ENCODE results near the gene PRAF2.

DNA sequence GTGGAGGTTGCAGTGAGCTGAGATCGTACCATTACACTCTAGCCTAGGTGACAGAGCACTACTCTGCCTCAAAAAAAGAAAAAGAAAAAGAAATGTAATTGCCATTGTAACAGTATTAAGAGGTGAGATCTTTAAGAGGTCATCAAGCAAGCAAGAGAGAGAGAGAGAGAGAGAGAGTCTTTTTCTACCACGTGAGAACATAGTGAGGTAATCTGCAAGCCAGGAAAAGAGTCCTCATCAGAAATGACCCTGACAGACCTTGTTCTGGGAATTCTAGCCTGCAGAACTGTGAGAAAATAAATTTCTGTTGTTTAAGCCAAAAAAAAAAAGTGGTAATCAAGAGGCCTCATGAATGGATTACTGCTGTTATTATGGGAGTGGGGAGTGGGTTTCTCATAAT lies 34.8 kb upstream of the PRAF2 start:
- no peak for TF ChIP-seq POLR2A (IDR thresholded peaks at IDR 0.05)
- TF ChIP-seq, protein P1, sequence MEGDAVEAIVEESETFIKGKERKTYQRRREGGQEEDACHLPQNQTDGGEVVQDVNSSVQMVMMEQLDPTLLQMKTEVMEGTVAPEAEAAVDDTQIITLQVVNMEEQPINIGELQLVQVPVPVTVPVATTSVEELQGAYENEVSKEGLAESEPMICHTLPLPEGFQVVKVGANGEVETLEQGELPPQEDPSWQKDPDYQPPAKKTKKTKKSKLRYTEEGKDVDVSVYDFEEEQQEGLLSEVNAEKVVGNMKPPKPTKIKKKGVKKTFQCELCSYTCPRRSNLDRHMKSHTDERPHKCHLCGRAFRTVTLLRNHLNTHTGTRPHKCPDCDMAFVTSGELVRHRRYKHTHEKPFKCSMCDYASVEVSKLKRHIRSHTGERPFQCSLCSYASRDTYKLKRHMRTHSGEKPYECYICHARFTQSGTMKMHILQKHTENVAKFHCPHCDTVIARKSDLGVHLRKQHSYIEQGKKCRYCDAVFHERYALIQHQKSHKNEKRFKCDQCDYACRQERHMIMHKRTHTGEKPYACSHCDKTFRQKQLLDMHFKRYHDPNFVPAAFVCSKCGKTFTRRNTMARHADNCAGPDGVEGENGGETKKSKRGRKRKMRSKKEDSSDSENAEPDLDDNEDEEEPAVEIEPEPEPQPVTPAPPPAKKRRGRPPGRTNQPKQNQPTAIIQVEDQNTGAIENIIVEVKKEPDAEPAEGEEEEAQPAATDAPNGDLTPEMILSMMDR (IDR thresholded peaks at IDR 0.05 in 4 of 5, conservative IDR thresholded peaks at IDR 0.05 in 1 of 5), result no peak

Measured in gastrocnemius medialis (tissue), 4 donors.